Lower leg skin (tissue), 4 donors: Measurements from ENCODE around the gene NDUFA3. TPM values are rescaled to one million over a fixed set of nuclear protein-coding genes. Genes with fewer than 3 reads are reported as not detected.

ENCODE experiments used
- DNase-seq, 2 donors: peaks; one replicate each; pipeline ENCODE4 v3.0.0-alpha.2; 2019; ENCODE audit warnings: low spot score in 2 of 2
- H3K4me3 ChIP-seq: fragments of 200-600 bp; sonication (generic); 2 replicates; pipeline ENCODE4 v1.5.1; 2017; ENCODE audit warnings: mild to moderate bottlenecking, low read depth; ENCODE audit not compliant: poor library complexity, severe bottlenecking
- POLR2A ChIP-seq, 2 donors: fragments of 450-650 bp; IDR thresholded peaks; one replicate each; pipeline ENCODE4 v1.6.1; 2016 to 2017; ENCODE audit warnings: antibody characterized with exemption in 2 of 2, mild to moderate bottlenecking in 1 of 2, moderate library complexity in 1 of 2
- WGBS, 2 donors: methylation state at CpG; one replicate each; pipeline ENCODE4 v1.1.5; 2018; 5-methylcytosine and 5-hydroxymethylcytosine counted together
- intact Hi-C: fragments of 100-400 bp; cut with DNase I; formaldehyde crosslinking; loops from one replicate; pipeline ENCODE4 v1.15.0; 2023; ENCODE audit warnings: low total_unique reads
- total RNA-seq, 4 donors: library from RNA; depleted of rRNA; stranded (reverse); fragments of >200 nt; gene quantifications; one replicate each; pipeline ENCODE4 v1.1.0, GENCODE V29; 2016
- TF ChIP-seq, protein P1 (sequence below), 3 donors: fragments of 450-650 bp; IDR thresholded peaks; one replicate each; pipeline ENCODE4 v1.5.1; 2016; ENCODE audit warnings: antibody characterized with exemption in 3 of 3, mild to moderate bottlenecking in 3 of 3, moderate library complexity in 2 of 3

NDUFA3 gene
- total RNA-seq, 4 donors from 2014 or later: 2.7 to 39.4 (median 30.2) TPM

DNA sequence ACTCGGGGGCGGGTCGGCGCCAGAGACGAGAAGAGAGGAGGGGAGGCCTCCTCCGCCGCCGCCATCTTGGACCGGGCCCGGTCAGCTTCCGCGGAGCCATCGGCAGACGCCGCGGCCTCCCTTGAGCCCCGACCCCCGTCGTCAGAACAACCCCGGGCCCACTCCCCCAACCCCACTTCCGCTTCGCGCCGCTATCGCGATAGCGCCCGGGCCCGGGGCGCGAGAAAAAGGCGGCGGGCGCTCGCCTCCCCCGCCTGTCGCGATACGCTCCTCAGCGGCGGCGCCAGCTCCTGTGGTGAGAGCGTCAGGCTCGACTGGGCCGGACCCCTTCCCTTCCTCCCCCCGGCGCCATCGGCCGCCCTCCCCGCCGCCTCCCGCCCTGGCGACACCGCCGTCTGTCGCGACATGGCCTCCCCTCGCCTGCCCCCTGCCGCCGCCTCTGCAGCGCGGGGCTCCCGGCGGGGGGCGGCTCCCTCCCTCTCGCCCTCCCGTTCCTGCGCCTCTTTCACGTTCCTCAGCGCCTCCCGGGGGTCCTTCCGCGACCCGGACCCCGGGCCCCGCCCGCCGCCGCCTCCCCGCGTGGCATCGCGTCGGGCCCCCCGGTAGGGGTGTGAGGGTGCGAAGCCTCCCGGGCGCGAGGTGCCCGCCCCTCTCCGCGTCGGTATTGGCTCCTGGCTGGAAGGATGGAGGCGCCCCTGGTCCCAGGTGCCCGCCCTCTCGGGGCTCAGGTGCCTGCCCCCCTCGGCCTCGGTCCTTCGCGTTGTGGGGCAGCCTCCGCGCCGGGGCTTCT lies 35.2 kb downstream of the NDUFA3 start, which contains the start of gene CNOT3:
CNOT3 (plus strand) TSS at position 64 of the 790 bp plus-strand sequence. CDS start 5,217 bp downstream, outside the sequence.
- peak within 1 kb of the TSS; percentile 91 for H3K4me3 ChIP-seq
- intact Hi-C loops: no loop called here
- TF ChIP-seq, protein P1, sequence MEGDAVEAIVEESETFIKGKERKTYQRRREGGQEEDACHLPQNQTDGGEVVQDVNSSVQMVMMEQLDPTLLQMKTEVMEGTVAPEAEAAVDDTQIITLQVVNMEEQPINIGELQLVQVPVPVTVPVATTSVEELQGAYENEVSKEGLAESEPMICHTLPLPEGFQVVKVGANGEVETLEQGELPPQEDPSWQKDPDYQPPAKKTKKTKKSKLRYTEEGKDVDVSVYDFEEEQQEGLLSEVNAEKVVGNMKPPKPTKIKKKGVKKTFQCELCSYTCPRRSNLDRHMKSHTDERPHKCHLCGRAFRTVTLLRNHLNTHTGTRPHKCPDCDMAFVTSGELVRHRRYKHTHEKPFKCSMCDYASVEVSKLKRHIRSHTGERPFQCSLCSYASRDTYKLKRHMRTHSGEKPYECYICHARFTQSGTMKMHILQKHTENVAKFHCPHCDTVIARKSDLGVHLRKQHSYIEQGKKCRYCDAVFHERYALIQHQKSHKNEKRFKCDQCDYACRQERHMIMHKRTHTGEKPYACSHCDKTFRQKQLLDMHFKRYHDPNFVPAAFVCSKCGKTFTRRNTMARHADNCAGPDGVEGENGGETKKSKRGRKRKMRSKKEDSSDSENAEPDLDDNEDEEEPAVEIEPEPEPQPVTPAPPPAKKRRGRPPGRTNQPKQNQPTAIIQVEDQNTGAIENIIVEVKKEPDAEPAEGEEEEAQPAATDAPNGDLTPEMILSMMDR (IDR thresholded peaks at IDR 0.05): no peak
- TF ChIP-seq POLR2A (IDR thresholded peaks at IDR 0.05): peak in 1 of 2 donors; percentile 62
- WGBS, 2 donors: 0% methylated on average over 31 to 50 of the region's 103 CpGs
- peak in 1 of 2 donors; percentile 92 for DNase-seq

DNA sequence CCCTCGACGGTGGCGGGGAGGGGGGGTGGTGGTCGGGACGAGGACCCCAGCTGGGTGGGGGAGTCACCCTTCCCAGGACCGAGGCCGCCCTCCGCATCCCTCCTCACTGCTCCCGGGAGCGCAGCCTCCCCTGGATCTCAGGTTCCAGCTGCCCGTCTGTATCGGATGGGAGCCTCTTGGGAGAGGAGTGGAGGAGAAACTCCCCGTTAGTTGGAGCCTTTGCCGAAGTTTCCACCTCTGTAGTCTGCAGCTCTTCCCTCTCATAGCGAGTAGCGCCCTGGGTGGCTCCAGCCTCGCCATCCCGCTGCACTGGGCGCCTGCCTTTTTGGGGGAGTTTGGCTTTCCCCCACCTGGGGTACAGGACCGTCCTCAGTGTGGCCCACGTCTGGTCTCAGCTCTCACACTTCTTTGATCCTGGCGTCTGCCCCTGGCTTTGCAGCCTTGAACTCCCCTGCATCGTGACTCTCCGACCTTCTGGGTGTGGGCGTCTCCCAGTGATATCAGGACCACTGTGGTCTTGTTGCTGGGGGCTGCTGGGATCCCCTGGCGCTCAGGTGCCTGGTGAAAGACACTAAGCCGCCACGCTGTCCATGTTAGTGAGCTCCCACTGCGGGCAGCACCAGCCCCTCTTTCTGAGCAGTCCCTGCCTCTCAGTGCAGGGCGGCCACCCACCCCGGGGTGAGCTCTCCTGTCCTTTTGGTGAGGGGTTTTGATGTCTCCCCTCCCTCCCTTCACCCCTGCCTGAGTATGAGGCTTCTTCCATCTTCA lies 36.0 kb downstream of the NDUFA3 start:
- DNase-seq: no peak
- WGBS, 2 donors: 26 to 42% methylated on average over 16 to 28 of the region's 31 CpGs
- intact Hi-C loops: no loop called here

DNA sequence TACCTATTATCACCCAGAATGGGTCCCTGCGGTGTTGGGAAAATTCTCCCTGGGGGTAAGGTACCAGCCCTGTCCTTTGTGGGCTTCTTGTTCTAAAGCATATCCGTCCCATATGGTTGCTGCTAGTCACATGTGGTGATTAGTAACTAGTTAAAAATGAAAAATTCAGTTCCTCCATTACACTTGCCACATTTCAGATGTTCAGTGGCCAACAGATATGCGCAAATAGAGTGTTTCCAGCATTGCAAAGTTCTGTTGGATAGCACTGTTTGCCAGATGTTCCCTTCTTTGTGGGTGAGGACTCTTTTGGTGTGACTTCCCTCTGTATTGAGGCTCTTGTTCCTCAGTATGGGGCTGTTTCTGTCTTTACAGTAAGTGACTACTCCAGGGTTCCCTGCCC lies 38.7 kb downstream of the NDUFA3 start:
- DNase-seq: no peak
- no peak overlapping the region for H3K4me3 ChIP-seq
- TF ChIP-seq POLR2A (IDR thresholded peaks at IDR 0.05): no peak
- TF ChIP-seq, protein P1 (IDR thresholded peaks at IDR 0.05): no peak
- intact Hi-C loops: no loop called here
- 58 to 74% methylated on average over 3 of the region's 3 CpGs for WGBS, 2 donors

More for the DNA sequence above, 36.0 kb downstream of the NDUFA3 start:
- no peak for TF ChIP-seq POLR2A (IDR thresholded peaks at IDR 0.05)
- H3K4me3 ChIP-seq: peak overlapping the region; percentile 91

DNA sequence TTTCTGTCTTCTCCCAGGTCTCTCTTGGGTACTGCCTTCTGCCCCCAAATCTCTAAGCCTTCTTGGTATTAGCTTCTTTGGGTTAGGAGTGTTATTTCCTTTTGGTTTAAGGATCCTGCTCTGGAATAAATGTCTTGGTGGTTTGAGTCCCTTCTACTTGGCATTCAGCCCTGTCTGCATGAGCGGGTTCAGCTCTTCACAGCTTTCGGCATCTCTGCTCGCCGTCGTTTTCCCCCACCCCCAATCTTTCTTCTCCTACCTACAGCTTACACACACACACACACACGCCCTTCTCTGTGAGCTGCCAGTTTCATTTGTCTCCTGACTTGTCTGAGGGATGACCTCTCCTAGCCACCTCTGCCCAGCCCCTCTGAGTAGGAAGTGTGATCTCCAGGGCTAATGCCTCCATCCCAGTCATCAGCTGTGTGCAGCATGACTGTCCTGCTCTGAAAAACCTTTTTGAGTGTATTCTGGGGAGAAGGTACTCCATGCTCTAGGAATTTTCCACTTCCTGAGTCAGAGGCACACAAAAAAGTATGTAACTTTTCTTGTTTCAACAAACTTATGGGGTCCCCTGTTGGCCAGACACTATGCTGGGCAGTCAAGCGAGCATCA lies 39.6 kb downstream of the NDUFA3 start:
- TF ChIP-seq, protein P1 (IDR thresholded peaks at IDR 0.05): no peak
- no peak for TF ChIP-seq POLR2A (IDR thresholded peaks at IDR 0.05)
- intact Hi-C loops: no loop called here
- WGBS, 2 donors: 75 to 86% methylated on average over 7 of the region's 7 CpGs
- no peak for DNase-seq
- no peak overlapping the region for H3K4me3 ChIP-seq

DNA sequence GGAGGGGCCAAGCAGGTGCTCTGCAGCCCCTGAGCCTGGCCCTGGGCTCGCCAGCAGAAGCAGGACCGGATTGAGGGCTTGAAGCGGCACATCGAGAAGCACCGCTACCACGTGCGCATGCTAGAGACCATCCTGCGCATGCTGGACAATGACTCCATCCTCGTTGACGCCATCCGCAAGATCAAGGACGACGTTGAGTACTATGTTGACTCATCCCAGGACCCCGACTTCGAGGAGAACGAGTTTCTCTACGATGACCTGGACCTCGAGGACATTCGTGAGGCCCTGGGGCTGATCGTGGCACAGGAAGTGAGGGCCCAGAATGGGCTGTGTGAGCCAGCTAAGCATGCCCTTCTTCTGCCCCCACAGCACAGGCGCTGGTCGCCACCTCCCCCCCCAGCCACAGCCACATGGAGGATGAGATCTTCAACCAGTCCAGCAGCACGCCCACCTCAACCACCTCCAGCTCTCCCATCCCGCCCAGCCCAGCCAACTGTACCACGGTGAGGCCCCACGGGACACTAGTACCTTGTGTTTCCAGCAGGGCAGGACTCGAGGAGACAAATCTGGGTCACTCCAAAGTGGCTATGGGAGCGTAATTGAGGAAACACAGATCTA lies 43.0 kb downstream of the NDUFA3 start:
- TF ChIP-seq, protein P1 (IDR thresholded peaks at IDR 0.05): no peak
- TF ChIP-seq POLR2A (IDR thresholded peaks at IDR 0.05): no peak
- DNase-seq: no peak
- no peak overlapping the region for H3K4me3 ChIP-seq
- intact Hi-C loops: no loop called here
- WGBS, 2 donors: 85 to 86% methylated on average over 28 of the region's 28 CpGs
